Ascending aorta (tissue), 2 donors: ENCODE measurements around the gene ASGR1. TPM values are rescaled to one million over a fixed set of nuclear protein-coding genes. Genes with fewer than 3 reads are reported as not detected.
A peak's percentile ranks its signal among the peaks of the same experiment; 100 is the strongest.

Experiments used
- DNase-seq, 2 donors: peaks; one replicate each; pipeline ENCODE4 v3.0.0-alpha.2; 2019; ENCODE audit warnings: low spot score in 2 of 2
- H3K27ac ChIP-seq, 2 donors: fragments of 200-600 bp; sonication (generic); one replicate each; pipeline ENCODE4 v1.5.1; 2016 to 2017; ENCODE audit warnings: mild to moderate bottlenecking in 1 of 2
- H3K27me3 ChIP-seq: fragments of 200-600 bp; sonication (generic); one replicate; pipeline ENCODE4 v1.5.1; 2017
- H3K36me3 ChIP-seq, 2 donors: fragments of 200-600 bp; sonication (generic); one replicate each; pipeline ENCODE4 v1.5.1; 2016
- H3K4me1 ChIP-seq, 2 donors: fragments of 200-600 bp; sonication (generic); one replicate each; pipeline ENCODE4 v1.5.1; 2016 to 2017; ENCODE audit warnings: mild to moderate bottlenecking in 1 of 2
- H3K4me3 ChIP-seq, 2 donors: fragments of 200-600 bp; sonication (generic); one replicate each; pipeline ENCODE4 v1.5.1; 2016 to 2017; ENCODE audit warnings: mild to moderate bottlenecking in 1 of 2
- H3K9me3 ChIP-seq, 2 donors: fragments of 200-600 bp; sonication (generic); one replicate each; pipeline ENCODE4 v1.5.1; 2016
- intact Hi-C: fragments of 100-400 bp; cut with DNase I; formaldehyde crosslinking; loops from one replicate; pipeline ENCODE4 v1.15.1; 2023
- total RNA-seq: library from RNA; depleted of rRNA; stranded (reverse); fragments of >200 nt; gene quantifications from one replicate; pipeline ENCODE4 v1.1.0, GENCODE V29; 2016
- TF ChIP-seq, protein P1 (sequence below), 3 experiments: fragments of 200-600 bp in 2 of 3; fragments of 450-650 bp in 1 of 3; sonication (generic) in 2 of 3; IDR thresholded peaks; one replicate each; pipeline ENCODE4 v1.5.1; 2016 to 2019; ENCODE audit warnings: antibody characterized with exemption in 3 of 3, mild to moderate bottlenecking in 1 of 3, moderate library complexity in 1 of 3

Gene ASGR1
- total RNA-seq, 1 donor from 2014 or later = 3.9 TPM

DNA sequence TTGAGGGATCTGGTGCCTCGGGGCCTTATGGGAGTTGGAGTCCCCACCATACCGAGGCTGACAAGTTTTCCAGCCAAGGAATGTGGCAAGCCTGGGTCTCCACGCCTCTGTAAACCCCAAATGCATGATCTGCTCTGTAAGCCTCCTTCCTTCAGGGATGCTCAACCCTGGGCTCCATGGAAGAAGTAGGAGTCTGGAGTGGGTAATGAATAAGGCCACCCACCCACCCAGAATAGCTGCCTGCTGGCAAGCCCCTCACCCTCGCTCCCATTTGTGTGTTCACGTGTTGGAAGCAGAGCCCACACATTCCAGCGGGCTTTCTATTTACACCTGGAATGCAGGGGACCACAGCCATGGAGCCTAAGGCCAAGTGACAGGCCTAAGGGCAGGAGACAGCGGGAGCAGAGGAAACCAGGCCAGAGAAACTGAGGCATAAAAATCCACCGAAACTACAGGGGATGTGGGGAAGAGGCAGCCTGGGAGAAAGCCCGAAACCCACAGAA, 36.0 kb upstream of the ASGR1 start:
- Histone ChIP-seq H3K9me3 (no peaks in the 10 kb centered on the region), H3K4me3 (peak overlapping the region; percentile 62 to 72), H3K36me3 (no peaks in the 10 kb centered on the region), H3K27me3 (no peaks in the 10 kb centered on the region), H3K27ac (peak overlapping the region; percentile 96 to 100), H3K4me1 (peaks cover 20 to 27% of the 10 kb centered on the region in 2 donors)
- no peak for DNase-seq
- TF ChIP-seq, protein P1, sequence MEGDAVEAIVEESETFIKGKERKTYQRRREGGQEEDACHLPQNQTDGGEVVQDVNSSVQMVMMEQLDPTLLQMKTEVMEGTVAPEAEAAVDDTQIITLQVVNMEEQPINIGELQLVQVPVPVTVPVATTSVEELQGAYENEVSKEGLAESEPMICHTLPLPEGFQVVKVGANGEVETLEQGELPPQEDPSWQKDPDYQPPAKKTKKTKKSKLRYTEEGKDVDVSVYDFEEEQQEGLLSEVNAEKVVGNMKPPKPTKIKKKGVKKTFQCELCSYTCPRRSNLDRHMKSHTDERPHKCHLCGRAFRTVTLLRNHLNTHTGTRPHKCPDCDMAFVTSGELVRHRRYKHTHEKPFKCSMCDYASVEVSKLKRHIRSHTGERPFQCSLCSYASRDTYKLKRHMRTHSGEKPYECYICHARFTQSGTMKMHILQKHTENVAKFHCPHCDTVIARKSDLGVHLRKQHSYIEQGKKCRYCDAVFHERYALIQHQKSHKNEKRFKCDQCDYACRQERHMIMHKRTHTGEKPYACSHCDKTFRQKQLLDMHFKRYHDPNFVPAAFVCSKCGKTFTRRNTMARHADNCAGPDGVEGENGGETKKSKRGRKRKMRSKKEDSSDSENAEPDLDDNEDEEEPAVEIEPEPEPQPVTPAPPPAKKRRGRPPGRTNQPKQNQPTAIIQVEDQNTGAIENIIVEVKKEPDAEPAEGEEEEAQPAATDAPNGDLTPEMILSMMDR (IDR thresholded peaks at IDR 0.05) = peak in 1 of 3 experiments; percentile 4
- intact Hi-C loops = loop anchor here (2.0 to 10.0 kb wide), 2 partner anchors 66 to 620 kb away; partner anchors contain the start of genes KDM6B and SLC2A4

DNA sequence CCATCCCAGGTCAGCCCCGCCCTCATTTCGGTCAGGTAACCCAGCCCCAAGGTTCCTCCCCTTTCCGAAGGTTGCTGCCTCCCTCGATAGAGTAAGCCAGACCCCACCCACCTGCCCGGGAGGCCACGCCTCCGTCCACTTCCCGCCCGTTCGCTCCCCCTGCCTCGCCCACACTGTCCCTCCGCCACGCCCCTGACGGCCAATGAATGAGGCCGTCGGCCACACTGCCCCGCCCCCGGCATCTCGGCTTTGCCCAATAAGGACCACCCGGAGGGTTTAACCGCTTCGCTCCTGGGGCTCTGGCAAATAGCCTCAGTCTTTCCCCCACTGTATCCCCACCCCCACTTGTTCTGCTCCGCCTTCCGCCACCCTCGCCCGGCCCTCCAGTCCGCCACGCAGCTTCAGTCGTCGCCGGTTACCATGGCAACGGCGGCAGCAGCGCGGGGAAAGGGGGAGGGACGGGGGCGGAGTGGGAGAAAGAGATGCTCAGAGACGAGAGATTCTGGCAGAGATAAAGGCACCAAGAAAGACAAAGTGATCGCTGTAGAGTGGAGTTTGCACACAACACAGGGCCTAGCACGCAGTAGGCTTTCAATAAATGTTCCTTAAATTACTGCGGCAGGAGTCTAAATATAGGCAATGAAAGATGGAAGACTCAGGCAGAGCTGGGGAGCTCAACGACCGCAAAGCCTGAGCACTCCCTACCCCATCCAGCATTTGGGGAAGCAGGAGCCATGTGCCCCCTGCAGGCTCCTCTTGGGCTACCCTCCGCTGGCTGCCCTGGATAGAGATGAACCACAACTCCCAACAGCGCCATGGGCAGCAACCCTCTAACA, 35.3 kb upstream of the ASGR1 start:
- Histone ChIP-seq H3K36me3 (no peaks in the 10 kb centered on the region), H3K4me3 (peak overlapping the region; percentile 62 to 72), H3K4me1 (peaks cover 20 to 27% of the 10 kb centered on the region in 2 donors), H3K27me3 (no peaks in the 10 kb centered on the region), H3K9me3 (no peaks in the 10 kb centered on the region), H3K27ac (peak overlapping the region; percentile 96 to 100)
- DNase-seq = peak; percentile 96 to 99
- intact Hi-C loops = loop anchor here (1.0 to 10.0 kb wide), 3 partner anchors 9 to 620 kb away; partner anchors contain the start of genes KDM6B and SLC2A4
- TF ChIP-seq, protein P1 (IDR thresholded peaks at IDR 0.05) = peak; percentile 13 to 47 (median 41)

DNA sequence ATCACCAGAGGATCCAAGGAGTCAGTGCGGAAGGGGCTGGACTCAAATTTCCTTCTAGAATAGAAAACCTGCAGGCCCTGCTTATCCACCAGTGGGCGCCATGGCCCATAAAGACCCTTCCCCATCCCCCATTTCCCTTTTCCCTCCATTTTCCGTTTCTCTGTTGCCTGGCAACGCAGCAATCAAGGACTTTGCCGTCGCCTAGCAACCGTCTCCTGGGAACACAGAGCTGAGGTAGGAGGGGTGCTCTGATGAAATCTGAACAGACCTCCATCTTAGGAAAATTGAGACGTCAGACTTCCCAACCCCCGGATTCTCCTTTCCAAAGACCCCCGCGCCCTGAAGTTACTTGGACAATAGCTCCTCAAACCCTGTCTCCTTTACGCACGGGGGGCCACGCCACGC, 34.7 kb upstream of the ASGR1 start:
- H3K36me3 ChIP-seq = no peaks in the 10 kb centered on the region
- H3K9me3 ChIP-seq = no peaks in the 10 kb centered on the region
- peak overlapping the region; percentile 96 to 100 for H3K27ac ChIP-seq
- H3K4me1 ChIP-seq = peaks cover 20 to 22% of the 10 kb centered on the region in 2 donors
- H3K4me3 ChIP-seq = peak overlapping the region; percentile 62 to 72
- peak in 1 of 2 donors; percentile 91 for DNase-seq
- H3K27me3 ChIP-seq = no peaks in the 10 kb centered on the region
- intact Hi-C loops = loop anchor here (1.0 to 10.0 kb wide), 3 partner anchors 9 to 621 kb away; partner anchors contain the start of genes KDM6B and SLC2A4
- TF ChIP-seq, protein P1 (IDR thresholded peaks at IDR 0.05) = peak in 2 of 3 experiments; percentile 8 to 31

DNA sequence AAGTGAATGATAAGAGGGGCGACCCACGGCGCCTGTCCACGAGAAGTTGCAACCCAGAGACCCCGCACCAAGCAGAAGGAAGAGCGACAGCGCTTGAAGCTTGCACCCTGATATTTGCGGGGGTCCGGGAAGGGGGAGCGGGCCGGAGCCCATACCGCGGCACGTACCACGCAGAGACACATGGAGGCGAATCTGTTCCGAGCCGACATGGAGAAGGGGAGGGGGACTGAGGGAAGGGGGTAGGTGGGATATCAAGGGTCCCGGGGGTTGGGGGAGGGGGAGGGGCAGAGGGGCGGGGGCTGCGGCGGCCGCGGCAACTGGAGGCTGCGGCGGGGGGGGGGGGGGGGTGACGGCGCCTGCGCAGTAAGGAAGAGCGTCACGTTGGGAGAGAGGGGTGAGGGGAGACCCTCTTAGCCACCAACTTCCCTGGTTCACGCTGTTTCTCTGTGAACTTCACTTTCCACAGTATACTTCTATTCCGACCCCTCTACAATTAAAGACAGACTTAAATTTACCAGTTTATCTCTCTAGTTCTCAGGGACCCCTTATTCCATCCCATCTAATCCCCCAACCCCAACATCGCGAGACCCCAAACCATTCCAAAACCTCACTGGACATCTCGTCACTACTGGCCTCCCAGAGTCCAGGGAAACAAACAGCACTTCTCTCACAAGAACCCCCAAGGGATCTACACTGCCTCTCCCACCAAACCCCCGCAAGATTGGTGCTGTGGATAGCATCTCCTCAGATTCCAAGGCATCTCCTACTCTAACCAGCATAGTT, 32.5 kb upstream of the ASGR1 start:
- Histone ChIP-seq H3K36me3 (no peaks in the 10 kb centered on the region), H3K27me3 (no peaks in the 10 kb centered on the region), H3K4me3 (no peak overlapping the region), H3K4me1 (peaks cover 11 to 12% of the 10 kb centered on the region in 2 donors), H3K9me3 (no peaks in the 10 kb centered on the region), H3K27ac (no peak overlapping the region)
- no peak for DNase-seq
- intact Hi-C loops = loop anchor here (10.0 kb wide), 1 partner anchor 623 kb away; the partner anchor contains the start of gene KDM6B
- TF ChIP-seq, protein P1 (IDR thresholded peaks at IDR 0.05) = no peak

DNA sequence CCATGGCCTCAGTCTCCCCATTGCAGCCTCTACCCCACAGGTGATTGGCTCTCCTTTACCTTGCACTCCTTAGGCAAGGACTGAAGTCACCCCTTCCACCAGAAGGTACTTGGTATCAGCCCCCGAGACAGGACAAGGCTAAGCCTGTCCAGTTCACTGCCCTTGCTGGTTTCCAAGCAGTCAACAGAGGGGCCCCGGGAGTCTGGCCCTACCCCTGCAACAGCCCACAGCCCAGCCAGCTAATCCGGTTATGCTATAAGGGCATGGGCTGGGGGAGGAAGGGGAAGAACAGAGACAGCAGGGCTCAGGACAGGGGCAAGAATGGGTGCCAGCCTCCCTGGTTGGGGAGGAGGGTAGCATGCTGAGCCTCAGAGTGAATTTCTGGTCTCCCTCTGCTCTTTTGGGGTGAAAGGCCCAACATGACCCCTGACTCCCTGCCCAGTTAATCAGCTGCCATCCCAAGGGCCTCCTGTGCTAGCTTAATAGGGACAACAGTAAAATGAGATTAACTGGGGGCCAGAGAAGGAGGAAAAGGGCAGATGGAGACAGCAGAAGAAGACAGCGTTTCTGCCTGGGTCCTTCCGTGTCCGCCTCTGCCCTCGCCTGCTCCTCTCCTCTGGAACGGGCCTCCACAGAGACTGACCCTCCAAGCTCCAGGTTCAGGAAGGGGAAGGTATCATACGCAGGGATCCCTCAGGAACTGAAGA, 29.7 kb upstream of the ASGR1 start:
- no peak overlapping the region for H3K27ac ChIP-seq
- TF ChIP-seq, protein P1 (IDR thresholded peaks at IDR 0.05) = no peak
- H3K4me3 ChIP-seq = no peak overlapping the region

More for the DNA sequence above, 29.7 kb upstream of the ASGR1 start:
- H3K27me3 ChIP-seq = no peaks in the 10 kb centered on the region
- no peaks in the 10 kb centered on the region for H3K36me3 ChIP-seq
- DNase-seq = no peak
- intact Hi-C loops = no loop called here
- H3K4me1 ChIP-seq = peaks cover 0 to 10% of the 10 kb centered on the region in 2 donors
- no peaks in the 10 kb centered on the region for H3K9me3 ChIP-seq
